SK-N-SH (cell line): ENCODE measurements around the gene ANGPTL8. TPM values are rescaled to one million over a fixed set of nuclear protein-coding genes. Genes with fewer than 3 reads are reported as not detected.

Source experiments
- CTCF ChIA-PET: fragments of 300-600, 350-600 bp; formaldehyde crosslinking; extraction: SDS; loops from one replicate; lab custom pipeline; 2021; lab: Yijun Ruan, JAX
- POLR2A ChIA-PET: fragments of 350-600 bp; sonication (Branson Sonifier 250); formaldehyde crosslinking; extraction: SDS; loops from one replicate; lab custom pipeline; 2020; ENCODE audit warnings: antibody characterized with exemption, inconsistent platforms; lab: Yijun Ruan, JAX
- DNase-seq: peaks from one replicate; pipeline ENCODE4 v3.0.0; 2012
- H2AFZ ChIP-seq: fragments of 200-600 bp; sonication (generic); 2 replicates; pipeline ENCODE4 v1.8.1; 2016; ENCODE audit warnings: antibody characterized with exemption, mild to moderate bottlenecking, low read depth
- H3F3A ChIP-seq: fragments of 200-600 bp; sonication (generic); replicated peaks from 2 replicates; pipeline ENCODE3; 2016; ENCODE audit warnings: antibody characterized with exemption, mild to moderate bottlenecking; ENCODE audit not compliant: insufficient read depth
- H3K27ac ChIP-seq, 2 experiments: fragments of 200-500 bp in 1 of 2; fragments of 200-600 bp in 1 of 2; sonication (Bioruptor generic) in 1 of 2; sonication (generic), shearing (Covaris generic) in 1 of 2; 2 replicates each; pipeline versions ENCODE4 v1.5.1 to v1.6.1; 2014 to 2016; ENCODE audit warnings: low read depth in 2 of 2, inconsistent platforms in 1 of 2, low read length in 1 of 2, mild to moderate bottlenecking in 1 of 2, mixed read lengths in 1 of 2
- H3K27me3 ChIP-seq: fragments of 200-600 bp; sonication (generic), shearing (Covaris generic); 2 replicates; pipeline ENCODE4 v1.6.1; 2016; ENCODE audit warnings: mixed run types; ENCODE audit not compliant: insufficient read depth
- H3K36me3 ChIP-seq, 2 experiments: fragments of 200-500 bp in 1 of 2; fragments of 200-600 bp in 1 of 2; sonication (Bioruptor generic) in 1 of 2; sonication (generic) in 1 of 2; replicated peaks in 1 of 2; 2 replicates each; pipeline versions ENCODE3 to v1.5.1; 2014 to 2016; ENCODE audit warnings: low read length in 1 of 2, mild to moderate bottlenecking in 1 of 2; ENCODE audit not compliant: insufficient read depth in 2 of 2, control insufficient read depth in 1 of 2
- H3K4me1 ChIP-seq, 2 experiments: fragments of 200-500 bp in 1 of 2; fragments of 200-600 bp in 1 of 2; sonication (Bioruptor generic) in 1 of 2; sonication (generic), shearing (Covaris generic) in 1 of 2; 2 replicates each; pipeline versions ENCODE4 v1.5.1 to v1.6.1; 2014 to 2016; ENCODE audit warnings: low read depth in 1 of 2, low read length in 1 of 2, mixed run types in 1 of 2; ENCODE audit not compliant: insufficient read depth in 2 of 2, control insufficient read depth in 1 of 2
- H3K4me2 ChIP-seq: fragments of 200-600 bp; sonication (generic), shearing (Covaris generic); 2 replicates; pipeline ENCODE4 v1.6.1; 2017; ENCODE audit warnings: mixed run types
- H3K4me3 ChIP-seq, 2 experiments: fragments of 200-500 bp in 1 of 2; fragments of 200-600 bp in 1 of 2; sonication (Bioruptor generic) in 1 of 2; sonication (generic), shearing (Covaris generic) in 1 of 2; 2 replicates each; pipeline versions ENCODE4 v1.5.1 to v1.8.1; 2014 to 2016; ENCODE audit warnings: low read depth in 2 of 2, inconsistent platforms in 1 of 2, low read length in 1 of 2, mild to moderate bottlenecking in 1 of 2, mixed read lengths in 1 of 2, moderate library complexity in 1 of 2
- H3K79me2 ChIP-seq: fragments of 200-600 bp; sonication (generic); 2 replicates; pipeline ENCODE4 v1.8.1; 2017; ENCODE audit warnings: mild to moderate bottlenecking; ENCODE audit not compliant: insufficient read depth
- H3K9ac ChIP-seq: fragments of 200-600 bp; sonication (generic); 2 replicates; pipeline ENCODE4 v1.6.1; 2017; ENCODE audit warnings: mixed run types
- H3K9me2 ChIP-seq: fragments of 200-600 bp; sonication (generic); 2 replicates; pipeline ENCODE4 v1.6.1; 2017; ENCODE audit warnings: mixed run types
- H3K9me3 ChIP-seq: fragments of 200-600 bp; sonication (generic); 2 replicates; pipeline ENCODE4 v1.6.1; 2017; ENCODE audit warnings: mixed run types, mild to moderate bottlenecking, moderate library complexity
- H4K20me1 ChIP-seq: fragments of 200-600 bp; sonication (generic); 2 replicates; pipeline ENCODE4 v1.6.1; 2017; ENCODE audit warnings: mild to moderate bottlenecking, mixed run types; ENCODE audit not compliant: insufficient read depth
- ELF1 ChIP-seq: IDR thresholded peaks from 2 replicates; pipeline ENCODE4 v1.4.0; 2012
- EZH2phosphoT487 ChIP-seq: fragments of 200-600 bp; sonication (generic); IDR thresholded peaks from 2 replicates; pipeline ENCODE4 v1.6.1; 2017; ENCODE audit warnings: low read depth, mixed run types, mild to moderate bottlenecking, antibody characterized with exemption, moderate library complexity, borderline replicate concordance
- FOSL2 ChIP-seq: IDR thresholded peaks from 2 replicates; pipeline ENCODE4 v1.4.0; 2012; ENCODE audit warnings: low read depth, mild to moderate bottlenecking, moderate library complexity, borderline replicate concordance
- FOXJ3 ChIP-seq: sonication (generic); formaldehyde crosslinking; IDR thresholded peaks from 2 replicates; pipeline ENCODE4 v1.5.1; 2020; ENCODE audit warnings: mild to moderate bottlenecking, missing genetic modification reagents
- GABPA ChIP-seq: IDR thresholded peaks from 2 replicates; pipeline ENCODE4 v1.4.0; 2012; ENCODE audit warnings: low read depth, mild to moderate bottlenecking
- GATA2 ChIP-seq: sonication (generic); formaldehyde crosslinking; IDR thresholded peaks from 2 replicates; pipeline ENCODE4 v1.5.0; 2020; ENCODE audit warnings: mild to moderate bottlenecking, missing genetic modification reagents
- JUND ChIP-seq: IDR thresholded peaks from 2 replicates; pipeline ENCODE4 v1.4.0; 2012
- MXI1 ChIP-seq: IDR thresholded peaks from 2 replicates; pipeline ENCODE4 v1.6.1; 2012; ENCODE audit warnings: mild to moderate bottlenecking, low read depth, low read length, improper control_type of control experiment
- NFIC ChIP-seq: IDR thresholded peaks from 2 replicates; pipeline ENCODE4 v1.4.0; 2012; ENCODE audit warnings: borderline replicate concordance
- NRF1 ChIP-seq: IDR thresholded peaks from 2 replicates; pipeline ENCODE4 v1.6.1; 2012; ENCODE audit warnings: low read depth, mild to moderate bottlenecking, low read length
- RFX5 ChIP-seq: IDR thresholded peaks from 2 replicates; pipeline ENCODE4 v1.6.1; 2012; ENCODE audit warnings: mild to moderate bottlenecking, improper control_type of control experiment, low read length
- RXRA ChIP-seq: IDR thresholded peaks from 2 replicates; pipeline ENCODE4 v1.4.0; 2012; ENCODE audit warnings: low read depth, mild to moderate bottlenecking, borderline replicate concordance
- TAF1 ChIP-seq: IDR thresholded peaks from 2 replicates; pipeline ENCODE4 v1.6.1; 2012; ENCODE audit warnings: low read depth, mild to moderate bottlenecking, low read length, moderate library complexity, borderline replicate concordance
- YY1 ChIP-seq: IDR thresholded peaks from 2 replicates; pipeline ENCODE4 v1.4.0; 2012; ENCODE audit warnings: low read depth, mild to moderate bottlenecking
- WGBS: methylation state at CpG from one replicate; pipeline ENCODE4 v1.1.6; 2017; ENCODE audit warnings: low lambda C conversion rate; 5-methylcytosine and 5-hydroxymethylcytosine counted together
- polyA plus RNA-seq, 3 experiments: library from polyadenylated mRNA; depleted of rRNA; stranded (reverse); fragments of >200 nt; gene quantifications; 2 replicates each; pipeline ENCODE4 v1.2.3, GENCODE V29; 2012
- TF ChIP-seq, protein P1 (sequence below): IDR thresholded peaks from 2 replicates; pipeline ENCODE4 v1.4.0; 2012; ENCODE audit warnings: low read depth, borderline replicate concordance
- TF ChIP-seq, protein P2 (sequence below): fragments of 150-350 bp; IDR thresholded peaks from 2 replicates; pipeline ENCODE4 v1.6.1; 2016; ENCODE audit warnings: mild to moderate bottlenecking, low read depth, low read length
- TF ChIP-seq, protein P3 (sequence below): IDR thresholded peaks from 2 replicates; pipeline ENCODE4 v1.4.0; 2012; ENCODE audit warnings: low read depth
- TF ChIP-seq, protein P4 (sequence below): fragments of 200-600 bp; sonication (generic); IDR thresholded peaks from 2 replicates; pipeline ENCODE4 v1.6.1; 2017; ENCODE audit warnings: antibody characterized with exemption, mild to moderate bottlenecking, moderate library complexity
- TF ChIP-seq, protein P5 (sequence below): IDR thresholded peaks from 2 replicates; pipeline ENCODE4; 2012

ANGPTL8 gene
- polyA plus RNA-seq, 1 of the 3 experiments (the other 2 are of a cell fraction) = 0.21 TPM

DNA sequence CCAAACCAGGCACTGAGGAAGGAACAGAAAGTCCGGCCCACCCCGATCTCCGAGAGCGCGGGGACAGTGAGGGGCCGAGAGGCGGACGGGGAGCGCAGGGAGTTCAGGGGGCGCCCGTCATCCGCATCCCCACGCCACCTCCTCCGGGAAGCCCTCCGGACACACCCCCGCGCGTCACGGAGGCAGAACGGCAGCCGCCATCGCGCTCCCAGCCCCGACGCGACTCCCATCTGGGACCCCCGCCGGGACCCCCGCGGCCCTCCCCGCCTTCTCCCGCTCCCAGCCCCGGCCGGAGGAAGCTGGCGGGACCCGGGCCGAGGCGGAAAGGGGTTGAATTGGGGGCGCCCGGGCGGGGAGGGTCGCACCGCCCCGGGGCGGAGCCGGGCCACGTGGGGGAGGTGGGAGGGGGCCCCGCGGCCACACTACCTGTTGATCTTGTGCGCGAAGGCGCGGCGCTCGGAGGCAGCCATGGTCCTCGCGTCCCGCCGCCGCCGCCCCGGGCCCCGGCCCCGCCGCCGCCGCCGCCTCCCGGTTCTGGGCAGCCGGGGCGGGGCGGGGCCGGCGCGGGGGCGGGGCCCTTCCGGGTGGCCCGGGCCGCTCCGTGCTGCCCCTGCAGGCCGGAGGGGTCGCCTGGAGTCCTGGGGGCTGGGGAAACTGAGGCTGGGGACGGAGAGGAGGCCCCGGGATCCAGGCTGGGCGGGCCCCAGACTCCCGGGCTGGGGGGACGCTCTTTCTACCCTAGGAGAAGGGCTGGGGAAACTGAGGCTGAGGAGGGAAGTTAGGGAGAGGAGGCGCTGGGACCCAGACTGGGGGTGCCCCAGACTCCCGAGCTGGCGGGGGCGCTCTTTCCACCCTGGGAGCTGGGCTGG, 22.8 kb downstream of the ANGPTL8 start, which contains the start of gene DOCK6:
Gene DOCK6 (minus strand): TSS at position 554 of the 869 bp plus-strand sequence. CDS start 84 bp downstream, at position 470.
- no peaks in the 10 kb centered on the region for H3K36me3 ChIP-seq
- no peaks in the 10 kb centered on the region for H3K79me2 ChIP-seq
- DNase-seq = peak; percentile 91
- H4K20me1 ChIP-seq = no peaks in the 10 kb centered on the region
- no peaks in the 10 kb centered on the region for H3F3A ChIP-seq
- TF ChIP-seq, protein P1, sequence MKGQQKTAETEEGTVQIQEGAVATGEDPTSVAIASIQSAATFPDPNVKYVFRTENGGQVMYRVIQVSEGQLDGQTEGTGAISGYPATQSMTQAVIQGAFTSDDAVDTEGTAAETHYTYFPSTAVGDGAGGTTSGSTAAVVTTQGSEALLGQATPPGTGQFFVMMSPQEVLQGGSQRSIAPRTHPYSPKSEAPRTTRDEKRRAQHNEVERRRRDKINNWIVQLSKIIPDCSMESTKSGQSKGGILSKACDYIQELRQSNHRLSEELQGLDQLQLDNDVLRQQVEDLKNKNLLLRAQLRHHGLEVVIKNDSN = peak; percentile 41; the same call in 1 of the 2 replicates
- no peak for TF ChIP-seq NFIC
- TF ChIP-seq GABPA = no peak
- TF ChIP-seq, protein P2, sequence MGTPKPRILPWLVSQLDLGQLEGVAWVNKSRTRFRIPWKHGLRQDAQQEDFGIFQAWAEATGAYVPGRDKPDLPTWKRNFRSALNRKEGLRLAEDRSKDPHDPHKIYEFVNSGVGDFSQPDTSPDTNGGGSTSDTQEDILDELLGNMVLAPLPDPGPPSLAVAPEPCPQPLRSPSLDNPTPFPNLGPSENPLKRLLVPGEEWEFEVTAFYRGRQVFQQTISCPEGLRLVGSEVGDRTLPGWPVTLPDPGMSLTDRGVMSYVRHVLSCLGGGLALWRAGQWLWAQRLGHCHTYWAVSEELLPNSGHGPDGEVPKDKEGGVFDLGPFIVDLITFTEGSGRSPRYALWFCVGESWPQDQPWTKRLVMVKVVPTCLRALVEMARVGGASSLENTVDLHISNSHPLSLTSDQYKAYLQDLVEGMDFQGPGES = no peak
- TF ChIP-seq, protein P3, sequence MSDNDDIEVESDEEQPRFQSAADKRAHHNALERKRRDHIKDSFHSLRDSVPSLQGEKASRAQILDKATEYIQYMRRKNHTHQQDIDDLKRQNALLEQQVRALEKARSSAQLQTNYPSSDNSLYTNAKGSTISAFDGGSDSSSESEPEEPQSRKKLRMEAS = 0 out of 2 replicates have a peak, but pooled peaks have one; percentile 18
- no peak for TF ChIP-seq RFX5
- TF ChIP-seq TAF1 = no peak
- no peak for TF ChIP-seq JUND
- no peak for TF ChIP-seq FOXJ3 (CRISPR knock-in tag)
- peak; percentile 60 for TF ChIP-seq ELF1
- TF ChIP-seq NRF1 = no peak
- no peak for TF ChIP-seq GATA2 (CRISPR knock-in tag)
- no peak for TF ChIP-seq EZH2phosphoT487
- TF ChIP-seq MXI1 = 0 out of 2 replicates have a peak, but pooled peaks have one; percentile 39
- TF ChIP-seq, protein P4, sequence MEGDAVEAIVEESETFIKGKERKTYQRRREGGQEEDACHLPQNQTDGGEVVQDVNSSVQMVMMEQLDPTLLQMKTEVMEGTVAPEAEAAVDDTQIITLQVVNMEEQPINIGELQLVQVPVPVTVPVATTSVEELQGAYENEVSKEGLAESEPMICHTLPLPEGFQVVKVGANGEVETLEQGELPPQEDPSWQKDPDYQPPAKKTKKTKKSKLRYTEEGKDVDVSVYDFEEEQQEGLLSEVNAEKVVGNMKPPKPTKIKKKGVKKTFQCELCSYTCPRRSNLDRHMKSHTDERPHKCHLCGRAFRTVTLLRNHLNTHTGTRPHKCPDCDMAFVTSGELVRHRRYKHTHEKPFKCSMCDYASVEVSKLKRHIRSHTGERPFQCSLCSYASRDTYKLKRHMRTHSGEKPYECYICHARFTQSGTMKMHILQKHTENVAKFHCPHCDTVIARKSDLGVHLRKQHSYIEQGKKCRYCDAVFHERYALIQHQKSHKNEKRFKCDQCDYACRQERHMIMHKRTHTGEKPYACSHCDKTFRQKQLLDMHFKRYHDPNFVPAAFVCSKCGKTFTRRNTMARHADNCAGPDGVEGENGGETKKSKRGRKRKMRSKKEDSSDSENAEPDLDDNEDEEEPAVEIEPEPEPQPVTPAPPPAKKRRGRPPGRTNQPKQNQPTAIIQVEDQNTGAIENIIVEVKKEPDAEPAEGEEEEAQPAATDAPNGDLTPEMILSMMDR = peak; percentile 59
- no peak for TF ChIP-seq RXRA
- TF ChIP-seq FOSL2 = no peak
- TF ChIP-seq YY1 = peak; percentile 52; the same call in 1 of the 2 replicates
- TF ChIP-seq, protein P5, sequence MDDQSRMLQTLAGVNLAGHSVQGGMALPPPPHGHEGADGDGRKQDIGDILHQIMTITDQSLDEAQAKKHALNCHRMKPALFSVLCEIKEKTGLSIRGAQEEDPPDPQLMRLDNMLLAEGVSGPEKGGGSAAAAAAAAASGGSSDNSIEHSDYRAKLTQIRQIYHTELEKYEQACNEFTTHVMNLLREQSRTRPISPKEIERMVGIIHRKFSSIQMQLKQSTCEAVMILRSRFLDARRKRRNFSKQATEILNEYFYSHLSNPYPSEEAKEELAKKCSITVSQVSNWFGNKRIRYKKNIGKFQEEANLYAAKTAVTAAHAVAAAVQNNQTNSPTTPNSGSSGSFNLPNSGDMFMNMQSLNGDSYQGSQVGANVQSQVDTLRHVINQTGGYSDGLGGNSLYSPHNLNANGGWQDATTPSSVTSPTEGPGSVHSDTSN = no peak
- peak within 1 kb of the TSS; percentile 88 for H3K9ac ChIP-seq
- CTCF ChIA-PET = interaction anchor here (0.7 to 9.6 kb wide), 11 partner anchors 12 to 220 kb away, joined by 3 to 57 read pairs (median 3); no protein-coding TSS in a partner anchor
- POLR2A ChIA-PET = no interaction called here
- 3% methylated on average over 18 of the region's 91 CpGs for WGBS
- H3K4me1 ChIP-seq = peaks cover 0 to 4% of the 10 kb centered on the region in 2 experiments; a peak in 1 of 4 replicates
- peak within 1 kb of the TSS; percentile 62 to 72 for H3K4me3 ChIP-seq
- H3K27ac ChIP-seq = no peak within 1 kb of the TSS; a peak in 1 of 4 replicates
- peak within 1 kb of the TSS; percentile 91 for H2AFZ ChIP-seq
- no peaks in the 10 kb centered on the region for H3K27me3 ChIP-seq
- H3K9me3 ChIP-seq = no peaks in the 10 kb centered on the region
- H3K4me2 ChIP-seq = peak within 1 kb of the TSS; percentile 96
- H3K9me2 ChIP-seq = no peaks in the 10 kb centered on the region
